ENCODE measurements around the gene TSPYL2.

DNA sequence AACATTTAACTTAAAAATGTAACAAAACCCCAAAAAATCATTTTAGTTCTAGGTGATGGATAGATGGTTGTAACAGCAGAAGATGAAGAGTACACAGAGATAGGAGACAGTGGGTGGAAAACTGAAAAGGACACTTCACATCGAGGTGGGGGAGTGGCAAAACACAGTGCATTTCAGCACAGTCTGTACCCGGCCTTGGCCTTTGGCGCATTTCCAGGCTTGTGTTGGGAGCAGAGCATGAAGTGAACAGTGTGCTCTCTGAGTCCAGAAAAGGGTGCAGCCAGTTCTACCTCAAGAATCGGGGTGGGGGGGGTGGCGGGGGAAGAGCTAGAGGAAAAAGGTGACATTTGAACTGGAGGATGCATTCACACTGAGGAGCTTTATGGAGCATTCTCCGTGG lies 4.3 kb downstream of the TSPYL2 start:
- no peak for TF ChIP-seq CTCF (IDR thresholded peaks at IDR 0.05)
- TF ChIP-seq EP300 (IDR thresholded peaks at IDR 0.05), result no peak

Measured in ovary (tissue), 3 donors.